D721Med (cell line): ENCODE measurements around the gene PHLPP1.

Experiments
- DNase-seq: peaks from one replicate; pipeline ENCODE4 v3.0.0; 2011; ENCODE audit warnings: low spot score; ENCODE audit not compliant: insufficient read length
- FAIRE-seq: peaks from 2 replicates; lab custom pipeline; 2011; peaks lifted over from hg19 to GRCh38; lab: Jason Lieb, UNC
- TF ChIP-seq, protein P1 (sequence below): IDR thresholded peaks from 2 replicates; pipeline ENCODE4 v1.5.1; 2012; ENCODE audit warnings: mild to moderate bottlenecking, control low read depth; ENCODE audit not compliant: insufficient read depth; ENCODE audit errors: missing control alignments

The PHLPP1 gene

GRCh38 chr18:62757399-62758010, 42.2 kb downstream of the PHLPP1 start:
- FAIRE-seq: no peak
- TF ChIP-seq, protein P1, sequence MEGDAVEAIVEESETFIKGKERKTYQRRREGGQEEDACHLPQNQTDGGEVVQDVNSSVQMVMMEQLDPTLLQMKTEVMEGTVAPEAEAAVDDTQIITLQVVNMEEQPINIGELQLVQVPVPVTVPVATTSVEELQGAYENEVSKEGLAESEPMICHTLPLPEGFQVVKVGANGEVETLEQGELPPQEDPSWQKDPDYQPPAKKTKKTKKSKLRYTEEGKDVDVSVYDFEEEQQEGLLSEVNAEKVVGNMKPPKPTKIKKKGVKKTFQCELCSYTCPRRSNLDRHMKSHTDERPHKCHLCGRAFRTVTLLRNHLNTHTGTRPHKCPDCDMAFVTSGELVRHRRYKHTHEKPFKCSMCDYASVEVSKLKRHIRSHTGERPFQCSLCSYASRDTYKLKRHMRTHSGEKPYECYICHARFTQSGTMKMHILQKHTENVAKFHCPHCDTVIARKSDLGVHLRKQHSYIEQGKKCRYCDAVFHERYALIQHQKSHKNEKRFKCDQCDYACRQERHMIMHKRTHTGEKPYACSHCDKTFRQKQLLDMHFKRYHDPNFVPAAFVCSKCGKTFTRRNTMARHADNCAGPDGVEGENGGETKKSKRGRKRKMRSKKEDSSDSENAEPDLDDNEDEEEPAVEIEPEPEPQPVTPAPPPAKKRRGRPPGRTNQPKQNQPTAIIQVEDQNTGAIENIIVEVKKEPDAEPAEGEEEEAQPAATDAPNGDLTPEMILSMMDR: no peak
- no peak for DNase-seq

DNA sequence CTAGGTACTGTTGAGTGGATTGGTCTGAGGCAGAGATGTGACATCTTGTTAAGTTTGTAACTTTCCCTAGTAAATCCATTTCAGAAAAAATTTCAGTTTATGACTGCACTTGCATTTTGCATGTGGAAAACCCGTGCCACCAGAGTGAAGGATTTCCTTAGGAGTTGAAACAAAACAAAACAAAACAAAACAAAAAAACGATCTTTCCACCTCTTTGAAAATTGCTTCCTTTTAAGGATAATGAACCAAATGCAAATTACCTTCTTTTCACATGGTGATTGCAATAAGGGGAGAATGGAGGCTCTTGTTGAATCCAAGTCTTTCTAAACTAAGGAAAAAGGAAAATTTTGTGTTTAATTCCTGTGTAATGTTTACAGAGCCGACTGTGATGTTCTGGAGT, 43.2 kb downstream of the PHLPP1 start:
- TF ChIP-seq, protein P1: no peak
- no peak for FAIRE-seq
- DNase-seq: no peak

- DNase-seq: no peak
- TF ChIP-seq, protein P1: no peak
- no peak for FAIRE-seq
Measured at GRCh38 chr18:62759704-62760402, 44.5 kb downstream of the PHLPP1 start.

DNA sequence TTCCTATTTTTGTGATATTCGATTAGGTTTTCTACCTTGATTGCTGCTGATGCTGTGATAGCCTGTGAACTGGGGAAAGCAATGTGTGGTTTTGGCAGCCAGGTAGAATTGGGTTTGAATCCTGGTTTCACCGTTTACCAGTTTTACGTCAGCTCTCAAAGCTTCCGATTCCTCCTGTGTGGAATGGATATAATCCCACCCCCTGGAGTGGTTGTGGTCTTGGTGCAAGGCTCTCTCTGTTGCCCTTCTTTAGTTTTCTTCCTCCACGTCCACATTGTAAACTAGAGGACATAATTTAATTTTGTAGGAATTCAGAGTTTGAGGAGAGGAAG, 45.0 kb downstream of the PHLPP1 start:
- TF ChIP-seq, protein P1: no peak
- FAIRE-seq (no peak), DNase-seq (no peak)

DNA sequence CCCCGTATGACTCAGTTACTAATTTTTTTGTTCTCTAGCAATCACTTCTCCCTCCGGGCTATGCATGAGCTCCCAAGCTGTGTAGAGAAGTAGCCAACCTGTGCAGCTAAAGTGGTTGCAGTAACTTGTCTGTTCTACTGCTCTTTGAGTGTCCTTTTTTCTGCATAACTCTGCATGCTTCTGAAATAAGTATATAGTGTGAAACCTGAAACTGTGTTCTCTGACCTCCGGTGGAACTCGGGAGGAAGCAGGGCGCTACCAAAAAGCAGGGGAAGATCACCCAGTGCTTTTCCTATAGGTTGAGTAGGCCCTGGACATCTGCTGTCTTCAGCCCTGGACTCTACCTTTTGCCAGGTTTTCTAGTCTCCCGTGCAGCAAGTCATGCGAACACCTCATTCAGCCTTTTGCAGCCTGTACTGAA, 47.8 kb downstream of the PHLPP1 start:
- no peak for DNase-seq
- no peak for FAIRE-seq
- TF ChIP-seq, protein P1: no peak

DNA sequence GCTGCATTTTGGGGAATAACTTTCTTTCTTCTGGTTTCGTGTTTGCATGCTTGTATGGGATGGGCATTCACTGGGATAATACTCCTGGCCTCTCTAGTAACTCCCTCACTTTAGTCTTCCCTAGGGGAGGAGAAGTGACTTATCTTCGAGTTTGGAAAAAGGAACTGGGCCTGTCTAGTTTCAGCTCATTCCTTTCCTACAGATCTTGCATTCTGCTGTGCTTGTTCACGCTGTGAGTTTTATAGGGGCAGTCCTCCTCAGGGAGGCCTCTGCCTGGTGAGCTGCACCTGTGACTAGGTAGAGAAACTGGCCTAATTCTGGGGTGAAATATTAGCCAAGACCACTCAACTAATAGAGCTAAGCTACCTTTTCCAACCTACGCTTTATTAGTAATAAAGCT, 50.9 kb downstream of the PHLPP1 start:
- TF ChIP-seq, protein P1: no peak
- no peak for DNase-seq
- FAIRE-seq: no peak

DNA sequence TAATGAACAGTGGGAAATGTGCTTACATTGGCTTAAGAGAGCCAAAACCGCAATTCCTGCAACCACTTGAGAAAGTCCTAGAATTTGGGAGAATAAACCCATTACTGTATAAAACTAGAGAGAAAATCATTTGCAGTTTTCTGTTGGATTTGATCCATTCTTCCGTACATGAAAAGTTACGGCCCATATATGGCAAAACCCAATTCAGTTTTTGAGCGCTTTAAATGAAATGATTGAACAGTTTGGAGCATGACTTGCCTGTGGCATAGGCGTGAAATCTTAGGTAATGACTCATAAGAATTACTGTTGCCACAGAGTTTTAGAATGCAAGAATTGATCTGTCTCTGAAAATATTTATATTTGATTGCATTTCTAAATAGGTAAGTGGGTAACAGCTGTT, 52.0 kb downstream of the PHLPP1 start:
- FAIRE-seq: no peak

More for the DNA sequence above, 52.0 kb downstream of the PHLPP1 start:
- TF ChIP-seq, protein P1: no peak
- no peak for DNase-seq
